Activated CD8-positive, alpha-beta memory T cell treated with anti-CD3 and anti-CD28 coated beads, Interleukin-2, amount 50 U/mL, for 24 hours (primary cell): ENCODE results near the gene TGFBR2.
"Not testable (repeated sequence)": the region's sequence is repeated elsewhere in the genome, so short reads cannot be mapped to it uniquely, and the experiment has no call there.

Experiments used
- DNase-seq: peaks from one replicate; pipeline ENCODE4 v3.0.0-alpha.2; 2020; ENCODE audit errors: extremely low read depth

TGFBR2 gene

GRCh38 chr3:30657914-30658313, 51.5 kb downstream of the TGFBR2 start:
- DNase-seq, result no peak

GRCh38 chr3:30658328-30659052, 52.1 kb downstream of the TGFBR2 start:
- no peak for DNase-seq

GRCh38 chr3:30659270-30660130, 53.1 kb downstream of the TGFBR2 start:
- no peak for DNase-seq

- DNase-seq, result no peak
These were observed 53.7 kb downstream of the TGFBR2 start for GRCh38 chr3:30660136-30660535.

GRCh38 chr3:30660656-30661055, 54.3 kb downstream of the TGFBR2 start:
- no peak for DNase-seq

- no peak for DNase-seq
These were observed 54.9 kb downstream of the TGFBR2 start for GRCh38 chr3:30661098-30661873.

- DNase-seq, result no peak
These were observed 56.4 kb downstream of the TGFBR2 start for GRCh38 chr3:30662836-30663235.

GRCh38 chr3:30663533-30664241, 57.3 kb downstream of the TGFBR2 start:
- no peak for DNase-seq

- no peak for DNase-seq
These were observed 58.1 kb downstream of the TGFBR2 start for GRCh38 chr3:30664459-30664858.

GRCh38 chr3:30664884-30665283, 58.5 kb downstream of the TGFBR2 start:
- DNase-seq, result no peak

- no peak for DNase-seq
These were observed 59.1 kb downstream of the TGFBR2 start for GRCh38 chr3:30665539-30665938.

- DNase-seq, result no peak
These were observed 60.3 kb downstream of the TGFBR2 start for GRCh38 chr3:30666572-30667279.

GRCh38 chr3:30667280-30667651, 60.9 kb downstream of the TGFBR2 start:
- DNase-seq, result no peak

- no peak for DNase-seq
These were observed 61.7 kb downstream of the TGFBR2 start for GRCh38 chr3:30668051-30668609.

GRCh38 chr3:30669360-30669934, 63.0 kb downstream of the TGFBR2 start:
- not testable (repeated sequence) for DNase-seq

GRCh38 chr3:30670292-30670691, 63.9 kb downstream of the TGFBR2 start:
- DNase-seq, result no peak

- DNase-seq, result no peak
These were observed 65.3 kb downstream of the TGFBR2 start for GRCh38 chr3:30671527-30672286.

- no peak for DNase-seq
These were observed 65.9 kb downstream of the TGFBR2 start for GRCh38 chr3:30672287-30672735.

- DNase-seq, result no peak
These were observed 66.6 kb downstream of the TGFBR2 start for GRCh38 chr3:30672959-30673358.
